OCI-LY3 (cell line): ENCODE data around the gene TRIM44.

Experiments used
- EZH2phosphoT487 ChIP-seq: fragments of 200-600 bp; shearing (Covaris generic); IDR thresholded peaks from 2 replicates; pipeline ENCODE4 v1.6.1; 2018; ENCODE audit warnings: antibody characterized with exemption, mixed run types, low read depth
- TF ChIP-seq, protein P1 (sequence below): fragments of 200-600, 300-600 bp; sonication (generic); IDR thresholded peaks from 2 replicates; pipeline ENCODE4 v1.5.1; 2014; ENCODE audit warnings: antibody characterized with exemption, low read length, low read depth

DNA sequence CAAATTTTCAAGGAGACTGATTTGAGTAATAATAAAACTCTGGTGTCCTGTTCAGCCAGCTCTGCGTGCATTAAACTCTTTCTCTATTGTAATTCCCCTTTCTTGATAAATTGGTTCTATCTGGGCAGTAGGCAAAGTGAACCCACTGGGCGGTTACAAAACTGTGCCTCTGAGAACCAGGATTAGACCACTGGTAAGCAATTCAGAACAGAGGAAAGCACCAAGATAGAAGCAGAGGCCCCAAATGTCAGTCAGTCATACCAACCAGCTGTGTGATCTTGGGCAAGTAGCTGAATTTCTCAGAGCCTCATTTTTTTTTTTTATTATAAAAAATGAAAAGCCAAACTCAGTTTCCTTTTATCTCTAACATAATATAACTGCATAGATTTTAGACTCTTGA lies 54.9 kb downstream of the TRIM44 start:
- TF ChIP-seq, protein P1, sequence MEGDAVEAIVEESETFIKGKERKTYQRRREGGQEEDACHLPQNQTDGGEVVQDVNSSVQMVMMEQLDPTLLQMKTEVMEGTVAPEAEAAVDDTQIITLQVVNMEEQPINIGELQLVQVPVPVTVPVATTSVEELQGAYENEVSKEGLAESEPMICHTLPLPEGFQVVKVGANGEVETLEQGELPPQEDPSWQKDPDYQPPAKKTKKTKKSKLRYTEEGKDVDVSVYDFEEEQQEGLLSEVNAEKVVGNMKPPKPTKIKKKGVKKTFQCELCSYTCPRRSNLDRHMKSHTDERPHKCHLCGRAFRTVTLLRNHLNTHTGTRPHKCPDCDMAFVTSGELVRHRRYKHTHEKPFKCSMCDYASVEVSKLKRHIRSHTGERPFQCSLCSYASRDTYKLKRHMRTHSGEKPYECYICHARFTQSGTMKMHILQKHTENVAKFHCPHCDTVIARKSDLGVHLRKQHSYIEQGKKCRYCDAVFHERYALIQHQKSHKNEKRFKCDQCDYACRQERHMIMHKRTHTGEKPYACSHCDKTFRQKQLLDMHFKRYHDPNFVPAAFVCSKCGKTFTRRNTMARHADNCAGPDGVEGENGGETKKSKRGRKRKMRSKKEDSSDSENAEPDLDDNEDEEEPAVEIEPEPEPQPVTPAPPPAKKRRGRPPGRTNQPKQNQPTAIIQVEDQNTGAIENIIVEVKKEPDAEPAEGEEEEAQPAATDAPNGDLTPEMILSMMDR: no peak
- no peak for TF ChIP-seq EZH2phosphoT487
